GM23338 (cell line): ENCODE results near the gene CORO7. TPM values are rescaled to one million over a fixed set of nuclear protein-coding genes. Genes with fewer than 3 reads are reported as not detected.

Experiments
- ATAC-seq: fragments of 200-7000 bp; cut with Tn5 transposase; 3 replicates; pipeline ENCODE4 v1.9.1; 2020
- DNase-seq: peaks from one replicate; pipeline ENCODE4 v3.0.0-alpha.2; 2015; ENCODE audit warnings: low spot score
- H2AFZ ChIP-seq: fragments of 200-600 bp; sonication (generic); 2 replicates; pipeline ENCODE4 v1.8.0; 2016; ENCODE audit warnings: antibody characterized with exemption, mild to moderate bottlenecking, moderate library complexity
- H3F3A ChIP-seq: fragments of 200-600 bp; sonication (generic); replicated peaks from 2 replicates; pipeline ENCODE4 v1.8.0; 2017; ENCODE audit warnings: antibody characterized with exemption, mixed run types, low read depth
- H3K27ac ChIP-seq: fragments of 200-600 bp; sonication (generic); 2 replicates; pipeline ENCODE4 v1.6.1; 2016; ENCODE audit warnings: low read depth
- H3K27me3 ChIP-seq: fragments of 200-600 bp; sonication (generic); 2 replicates; pipeline ENCODE4 v1.8.0; 2016; ENCODE audit warnings: mild to moderate bottlenecking, mixed run types, moderate library complexity; ENCODE audit not compliant: insufficient read depth
- H3K36me3 ChIP-seq: fragments of 200-600 bp; sonication (generic); 2 replicates; pipeline ENCODE4 v1.8.0; 2016; ENCODE audit warnings: mild to moderate bottlenecking; ENCODE audit not compliant: insufficient read depth
- H3K4me1 ChIP-seq: fragments of 200-600 bp; sonication (generic); 2 replicates; pipeline ENCODE4 v1.8.0; 2016; ENCODE audit warnings: mild to moderate bottlenecking, moderate library complexity; ENCODE audit not compliant: insufficient read depth
- H3K4me2 ChIP-seq: fragments of 200-600 bp; sonication (generic); 2 replicates; pipeline ENCODE4 v1.7.1; 2017; ENCODE audit warnings: mixed run types
- H3K4me3 ChIP-seq: fragments of 200-600 bp; sonication (generic); 2 replicates; pipeline ENCODE4 v1.6.1; 2016; ENCODE audit warnings: mixed run types
- H3K79me2 ChIP-seq: fragments of 200-600 bp; sonication (generic); replicated peaks from 2 replicates; pipeline ENCODE4 v1.8.0; 2017; ENCODE audit warnings: mild to moderate bottlenecking; ENCODE audit not compliant: insufficient read depth
- H3K9me2 ChIP-seq: fragments of 200-600 bp; sonication (generic); 2 replicates; pipeline ENCODE4 v1.8.0; 2017; ENCODE audit not compliant: insufficient read depth
- H4K20me1 ChIP-seq: fragments of 200-600 bp; sonication (generic); replicated peaks from 2 replicates; pipeline ENCODE4 v1.8.0; 2017; ENCODE audit warnings: mild to moderate bottlenecking; ENCODE audit not compliant: insufficient read depth
- H3K27ac Mint-ChIP-seq: 2 replicates; pipeline ENCODE4 v1.8.0; 2020; ENCODE audit warnings: inconsistent platforms, mild to moderate bottlenecking, moderate library complexity, mixed read lengths
- H3K27me3 Mint-ChIP-seq: 3 replicates; pipeline ENCODE4 v1.8.0; 2022; ENCODE audit warnings: low read depth, mild to moderate bottlenecking, moderate library complexity, mixed read lengths, inconsistent platforms; ENCODE audit not compliant: insufficient read depth, poor library complexity
- H3K36me3 Mint-ChIP-seq: 3 replicates; pipeline ENCODE4 v1.8.0; 2021; ENCODE audit warnings: low read depth, mild to moderate bottlenecking, inconsistent platforms, moderate library complexity, mixed read lengths
- H3K4me1 Mint-ChIP-seq: 3 replicates; pipeline ENCODE4 v1.8.0; 2020; ENCODE audit warnings: mild to moderate bottlenecking, inconsistent platforms, mixed read lengths
- H3K4me3 Mint-ChIP-seq: 3 replicates; pipeline ENCODE4 v1.8.0; 2021; ENCODE audit warnings: moderate library complexity, mild to moderate bottlenecking, inconsistent platforms, mixed read lengths
- H3K9me3 Mint-ChIP-seq: 3 replicates; pipeline ENCODE4 v1.8.0; 2020; ENCODE audit warnings: moderate library complexity, mild to moderate bottlenecking, inconsistent platforms, mixed read lengths
- EZH2 ChIP-seq: fragments of 200-600 bp; sonication (generic); IDR thresholded peaks from one replicate; pipeline ENCODE4 v1.8.0; 2017; ENCODE audit warnings: antibody characterized with exemption, mild to moderate bottlenecking, low read depth; ENCODE audit not compliant: unreplicated experiment
- NANOG ChIP-seq: IDR thresholded peaks from 2 replicates; pipeline ENCODE4 v1.6.1; 2016; ENCODE audit warnings: antibody characterized with exemption, borderline replicate concordance
- ZNF331 ChIP-seq: fragments of 250-450 bp; sonication (Bioruptor Pico); IDR thresholded peaks from 2 replicates; pipeline ENCODE4 v1.5.0; 2020; ENCODE audit warnings: low read depth, mild to moderate bottlenecking, moderate library complexity
- polyA plus RNA-seq: library from polyadenylated mRNA; unstranded; fragments of >200 nt; fragmentation: Nextera tagmentation; extraction: Ambion mirVana; gene quantifications from 2 replicates; pipeline ENCODE4 v1.2.1, GENCODE V29; 2016
- total RNA-seq: library from RNA; depleted of rRNA; stranded (reverse); fragments of >200 nt; shearing (Covaris generic); gene quantifications from 2 replicates; pipeline ENCODE4 v1.2.3, GENCODE V29; 2014
- TF ChIP-seq, protein P1 (sequence below): IDR thresholded peaks from one replicate; pipeline ENCODE4 v1.6.1; 2018; ENCODE audit warnings: antibody characterized with exemption; ENCODE audit not compliant: unreplicated experiment
- TF ChIP-seq, protein P2 (sequence below), 2 experiments: fragments of 200-600 bp in 1 of 2; sonication (generic) in 1 of 2; conservative IDR thresholded peaks; 2 replicates each; pipeline versions ENCODE4 v1.5.1 to v1.6.1; 2016 to 2017; ENCODE audit warnings: antibody characterized with exemption in 2 of 2, low read depth in 2 of 2, mild to moderate bottlenecking in 2 of 2, moderate library complexity in 1 of 2
- TF ChIP-seq, protein P3 (sequence below): IDR thresholded peaks from 2 replicates; pipeline ENCODE4 v1.6.1; 2016; ENCODE audit warnings: antibody characterized with exemption

The CORO7 gene
- total and polyA plus RNA-seq, 2 experiments from 2014 or later = 14.2 to 46.4 TPM

DNA sequence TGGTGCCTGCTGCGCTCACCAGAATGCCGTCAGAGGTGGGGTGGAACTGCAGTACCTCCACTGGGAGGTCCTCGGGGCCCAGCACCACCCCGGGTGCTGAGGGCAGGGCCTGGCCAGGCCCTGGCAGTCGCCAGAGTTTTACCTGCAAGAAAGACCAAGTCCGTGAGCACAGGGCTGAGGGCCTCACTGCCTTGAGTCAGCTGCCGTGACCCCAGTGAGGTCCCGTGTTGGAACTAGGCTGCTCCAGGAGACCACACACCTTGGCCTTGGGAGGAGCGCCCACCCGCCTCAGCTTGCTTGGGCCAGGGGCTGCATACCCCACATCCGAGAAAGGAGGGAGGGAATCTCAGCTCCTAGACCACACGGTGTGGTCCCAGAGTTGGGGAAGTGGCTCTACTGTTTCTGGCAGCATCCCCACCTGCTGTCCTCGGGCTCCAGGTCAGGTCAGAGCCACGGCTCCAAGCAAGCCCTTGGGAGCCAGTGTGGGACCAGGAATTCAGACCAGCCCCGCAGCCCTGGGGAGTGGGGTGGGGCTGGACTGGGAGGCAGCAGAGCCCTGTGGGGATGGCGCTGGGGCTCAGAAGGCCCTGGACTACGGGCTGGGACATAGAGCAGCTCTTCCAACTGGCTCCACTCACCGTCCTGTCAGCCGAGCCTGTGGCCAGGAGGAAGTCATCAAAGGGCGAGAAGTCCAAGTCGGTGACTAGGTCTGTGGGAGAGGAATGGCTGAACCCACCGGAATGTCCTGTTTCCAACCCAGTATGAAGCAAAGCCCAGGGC is 8.7 kb downstream of the CORO7 start (continued):
- TF ChIP-seq, protein P1, sequence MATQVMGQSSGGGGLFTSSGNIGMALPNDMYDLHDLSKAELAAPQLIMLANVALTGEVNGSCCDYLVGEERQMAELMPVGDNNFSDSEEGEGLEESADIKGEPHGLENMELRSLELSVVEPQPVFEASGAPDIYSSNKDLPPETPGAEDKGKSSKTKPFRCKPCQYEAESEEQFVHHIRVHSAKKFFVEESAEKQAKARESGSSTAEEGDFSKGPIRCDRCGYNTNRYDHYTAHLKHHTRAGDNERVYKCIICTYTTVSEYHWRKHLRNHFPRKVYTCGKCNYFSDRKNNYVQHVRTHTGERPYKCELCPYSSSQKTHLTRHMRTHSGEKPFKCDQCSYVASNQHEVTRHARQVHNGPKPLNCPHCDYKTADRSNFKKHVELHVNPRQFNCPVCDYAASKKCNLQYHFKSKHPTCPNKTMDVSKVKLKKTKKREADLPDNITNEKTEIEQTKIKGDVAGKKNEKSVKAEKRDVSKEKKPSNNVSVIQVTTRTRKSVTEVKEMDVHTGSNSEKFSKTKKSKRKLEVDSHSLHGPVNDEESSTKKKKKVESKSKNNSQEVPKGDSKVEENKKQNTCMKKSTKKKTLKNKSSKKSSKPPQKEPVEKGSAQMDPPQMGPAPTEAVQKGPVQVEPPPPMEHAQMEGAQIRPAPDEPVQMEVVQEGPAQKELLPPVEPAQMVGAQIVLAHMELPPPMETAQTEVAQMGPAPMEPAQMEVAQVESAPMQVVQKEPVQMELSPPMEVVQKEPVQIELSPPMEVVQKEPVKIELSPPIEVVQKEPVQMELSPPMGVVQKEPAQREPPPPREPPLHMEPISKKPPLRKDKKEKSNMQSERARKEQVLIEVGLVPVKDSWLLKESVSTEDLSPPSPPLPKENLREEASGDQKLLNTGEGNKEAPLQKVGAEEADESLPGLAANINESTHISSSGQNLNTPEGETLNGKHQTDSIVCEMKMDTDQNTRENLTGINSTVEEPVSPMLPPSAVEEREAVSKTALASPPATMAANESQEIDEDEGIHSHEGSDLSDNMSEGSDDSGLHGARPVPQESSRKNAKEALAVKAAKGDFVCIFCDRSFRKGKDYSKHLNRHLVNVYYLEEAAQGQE = no peak
- TF ChIP-seq EZH2 = no peak
- no peak for TF ChIP-seq ZNF331
- TF ChIP-seq, protein P2, sequence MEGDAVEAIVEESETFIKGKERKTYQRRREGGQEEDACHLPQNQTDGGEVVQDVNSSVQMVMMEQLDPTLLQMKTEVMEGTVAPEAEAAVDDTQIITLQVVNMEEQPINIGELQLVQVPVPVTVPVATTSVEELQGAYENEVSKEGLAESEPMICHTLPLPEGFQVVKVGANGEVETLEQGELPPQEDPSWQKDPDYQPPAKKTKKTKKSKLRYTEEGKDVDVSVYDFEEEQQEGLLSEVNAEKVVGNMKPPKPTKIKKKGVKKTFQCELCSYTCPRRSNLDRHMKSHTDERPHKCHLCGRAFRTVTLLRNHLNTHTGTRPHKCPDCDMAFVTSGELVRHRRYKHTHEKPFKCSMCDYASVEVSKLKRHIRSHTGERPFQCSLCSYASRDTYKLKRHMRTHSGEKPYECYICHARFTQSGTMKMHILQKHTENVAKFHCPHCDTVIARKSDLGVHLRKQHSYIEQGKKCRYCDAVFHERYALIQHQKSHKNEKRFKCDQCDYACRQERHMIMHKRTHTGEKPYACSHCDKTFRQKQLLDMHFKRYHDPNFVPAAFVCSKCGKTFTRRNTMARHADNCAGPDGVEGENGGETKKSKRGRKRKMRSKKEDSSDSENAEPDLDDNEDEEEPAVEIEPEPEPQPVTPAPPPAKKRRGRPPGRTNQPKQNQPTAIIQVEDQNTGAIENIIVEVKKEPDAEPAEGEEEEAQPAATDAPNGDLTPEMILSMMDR (conservative IDR thresholded peaks at IDR 0.05; ENCODE audit: low read depth in 2 of 2) = no peak
- TF ChIP-seq, protein P3, sequence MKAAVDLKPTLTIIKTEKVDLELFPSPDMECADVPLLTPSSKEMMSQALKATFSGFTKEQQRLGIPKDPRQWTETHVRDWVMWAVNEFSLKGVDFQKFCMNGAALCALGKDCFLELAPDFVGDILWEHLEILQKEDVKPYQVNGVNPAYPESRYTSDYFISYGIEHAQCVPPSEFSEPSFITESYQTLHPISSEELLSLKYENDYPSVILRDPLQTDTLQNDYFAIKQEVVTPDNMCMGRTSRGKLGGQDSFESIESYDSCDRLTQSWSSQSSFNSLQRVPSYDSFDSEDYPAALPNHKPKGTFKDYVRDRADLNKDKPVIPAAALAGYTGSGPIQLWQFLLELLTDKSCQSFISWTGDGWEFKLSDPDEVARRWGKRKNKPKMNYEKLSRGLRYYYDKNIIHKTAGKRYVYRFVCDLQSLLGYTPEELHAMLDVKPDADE = no peak

DNA sequence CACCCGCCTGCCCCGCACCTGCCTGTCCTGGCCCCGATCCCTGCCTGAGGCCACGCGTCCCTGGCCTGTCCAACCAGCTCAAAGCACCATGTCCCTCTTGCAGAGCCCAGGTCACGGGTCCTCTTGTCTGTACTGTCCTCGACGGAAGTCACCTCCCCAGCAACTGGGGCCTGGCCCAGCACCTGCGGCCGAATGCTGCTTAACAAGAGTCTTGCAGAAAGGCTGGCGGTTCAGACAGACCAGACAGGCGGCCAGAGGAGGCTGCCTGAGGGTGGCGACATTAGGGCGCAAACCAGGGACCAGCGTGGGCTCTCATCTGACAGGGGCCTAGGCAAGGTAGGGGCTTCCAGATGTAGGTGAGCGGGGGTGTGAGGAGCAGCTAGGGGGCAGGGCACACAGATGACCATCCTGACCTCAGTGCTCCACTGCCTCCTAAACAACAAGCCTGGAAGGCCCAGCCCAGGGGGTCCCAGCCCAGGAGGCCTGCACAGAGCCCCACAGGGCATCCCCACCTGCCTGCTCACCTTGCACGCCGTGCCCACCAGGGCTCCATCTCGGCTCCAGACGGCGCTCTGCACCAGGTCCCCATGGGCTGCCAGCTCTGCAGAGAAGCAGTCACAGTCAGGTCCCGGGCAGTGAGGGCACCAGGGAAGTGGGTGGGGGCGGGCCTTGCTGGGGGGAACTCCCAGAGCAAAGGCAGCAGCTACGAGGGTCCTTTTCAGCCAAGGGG is 11.3 kb downstream of the CORO7 start:
- Histone ChIP-seq H3F3A (0 out of 2 replicates have a peak, but pooled peaks cover 5% of the 10 kb centered on the region), H3K4me1 (no peaks in the 10 kb centered on the region), H3K27ac (peak overlapping the region; percentile 66; the same call in 1 of the 2 replicates), H3K79me2 (no peaks in the 10 kb centered on the region), H3K4me2 (no peak overlapping the region), H3K36me3 (no peaks in the 10 kb centered on the region), H3K27me3 (no peaks in the 10 kb centered on the region), H3K4me3 (no peak overlapping the region), H4K20me1 (0 out of 2 replicates have a peak, but pooled peaks cover 2% of the 10 kb centered on the region), H2AFZ (no peak overlapping the region), H3K9me2 (no peaks in the 10 kb centered on the region)
- no peak for TF ChIP-seq NANOG
- TF ChIP-seq, protein P2 (conservative IDR thresholded peaks at IDR 0.05; ENCODE audit: low read depth in 2 of 2) = peak in 1 of 2 experiments; percentile 53; a peak in 2 of 4 replicates
- H3K36me3 Mint-ChIP-seq = peaks cover 3% of the 10 kb centered on the region; the same call in 1 of the 3 replicates
- ATAC-seq = no peak
- no peak for DNase-seq
- H3K9me3 Mint-ChIP-seq = no peaks in the 10 kb centered on the region; the same call in 2 of the 3 replicates
- no peak overlapping the region for H3K4me3 Mint-ChIP-seq
- H3K27ac Mint-ChIP-seq = no peak overlapping the region
- peaks cover 16% of the 10 kb centered on the region for H3K4me1 Mint-ChIP-seq
- H3K27me3 Mint-ChIP-seq = peaks cover 10% of the 10 kb centered on the region
